ENCODE data around the gene ADIPOR2.

- no peak for TF ChIP-seq CTCF (IDR thresholded peaks at IDR 0.05; ENCODE audit: borderline replicate concordance, extremely low read depth, low read length, poor library complexity, severe bottlenecking)
- TF ChIP-seq EZH2 (IDR thresholded peaks at IDR 0.05; ENCODE audit: borderline replicate concordance, low read depth, low read length, severe bottlenecking): no peak
Observed at GRCh38 chr12:1666215-1666614, 24.7 kb upstream of the ADIPOR2 start.

Measured in DND-41 (cell line).